Colonic mucosa (tissue), 4 donors: ENCODE measurements around the gene RPS29. TPM values are rescaled to one million over a fixed set of nuclear protein-coding genes. Genes with fewer than 3 reads are reported as not detected.

ENCODE experiments used
- DNase-seq: peaks from one replicate; pipeline ENCODE4 v3.0.0-alpha.2; 2020
- H3K27ac ChIP-seq: fragments of 200-600 bp; one replicate; pipeline ENCODE4 v1.8.0; 2021
- H3K27me3 ChIP-seq: fragments of 200-600 bp; one replicate; pipeline ENCODE4 v1.8.0; 2021
- H3K36me3 ChIP-seq: fragments of 200-600 bp; one replicate; pipeline ENCODE4 v1.8.0; 2021
- H3K4me1 ChIP-seq: fragments of 200-600 bp; one replicate; pipeline ENCODE4 v1.8.0; 2021; ENCODE audit warnings: mild to moderate bottlenecking
- H3K4me3 ChIP-seq: fragments of 200-600 bp; one replicate; pipeline ENCODE4 v1.8.0; 2021
- H3K9ac ChIP-seq, 2 donors: one replicate each; pipeline ENCODE4 v1.7.0; 2013; ENCODE audit warnings: control low read depth in 2 of 2, low read depth in 2 of 2, low read length in 2 of 2
- H3K9me3 ChIP-seq: fragments of 200-600 bp; one replicate; pipeline ENCODE4 v1.8.0; 2021
- intact Hi-C: fragments of 100-400 bp; cut with DNase I; formaldehyde crosslinking; loops from one replicate; pipeline ENCODE4 v1.14.1; 2022
- total RNA-seq, 2 donors: library from RNA; stranded (reverse); fragmentation: NEBNext Ultra II Directional in 1 of 2; extraction: Animal tissue kit (Norgen Biotek cat#: 25700) in 1 of 2; gene quantifications; one replicate each; pipeline ENCODE4 v1.2.1, GENCODE V29; 2021
- TF ChIP-seq, protein P1 (sequence below): fragments of 200-600 bp; IDR thresholded peaks from one replicate; pipeline ENCODE4 v1.8.0; 2022; ENCODE audit warnings: antibody characterized with exemption, mild to moderate bottlenecking
- donor health status: healthy.
- donor health status: DM: no; HTN: no; CAD: no.
- donor health status: DM: no; HTN: no; CAD: no.

Gene RPS29
- total RNA-seq, 2 donors from 2014 or later = 1,421 to 1,478 TPM

DNA sequence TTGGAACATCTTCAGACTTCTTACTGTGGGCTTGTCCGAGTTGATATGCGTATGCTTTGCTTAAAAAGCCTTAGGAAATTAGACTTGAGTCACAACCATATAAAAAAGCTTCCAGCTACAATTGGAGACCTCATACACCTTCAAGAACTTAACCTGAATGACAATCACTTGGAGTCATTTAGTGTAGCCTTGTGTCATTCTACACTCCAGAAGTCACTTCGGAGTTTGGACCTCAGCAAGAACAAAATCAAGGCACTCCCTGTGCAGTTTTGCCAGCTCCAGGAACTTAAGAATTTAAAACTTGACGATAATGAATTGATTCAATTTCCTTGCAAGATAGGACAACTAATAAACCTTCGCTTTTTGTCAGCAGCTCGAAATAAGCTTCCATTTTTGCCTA, 21.4 kb upstream of the RPS29 start:
- no peak overlapping the region for H3K9ac ChIP-seq
- DNase-seq = no peak
- H3K9me3 ChIP-seq = no peaks in the 10 kb centered on the region
- no peaks in the 10 kb centered on the region for H3K4me1 ChIP-seq
- no peak overlapping the region for H3K4me3 ChIP-seq
- no peaks in the 10 kb centered on the region for H3K36me3 ChIP-seq
- H3K27me3 ChIP-seq = no peaks in the 10 kb centered on the region
- intact Hi-C loops = no loop called here
- TF ChIP-seq, protein P1, sequence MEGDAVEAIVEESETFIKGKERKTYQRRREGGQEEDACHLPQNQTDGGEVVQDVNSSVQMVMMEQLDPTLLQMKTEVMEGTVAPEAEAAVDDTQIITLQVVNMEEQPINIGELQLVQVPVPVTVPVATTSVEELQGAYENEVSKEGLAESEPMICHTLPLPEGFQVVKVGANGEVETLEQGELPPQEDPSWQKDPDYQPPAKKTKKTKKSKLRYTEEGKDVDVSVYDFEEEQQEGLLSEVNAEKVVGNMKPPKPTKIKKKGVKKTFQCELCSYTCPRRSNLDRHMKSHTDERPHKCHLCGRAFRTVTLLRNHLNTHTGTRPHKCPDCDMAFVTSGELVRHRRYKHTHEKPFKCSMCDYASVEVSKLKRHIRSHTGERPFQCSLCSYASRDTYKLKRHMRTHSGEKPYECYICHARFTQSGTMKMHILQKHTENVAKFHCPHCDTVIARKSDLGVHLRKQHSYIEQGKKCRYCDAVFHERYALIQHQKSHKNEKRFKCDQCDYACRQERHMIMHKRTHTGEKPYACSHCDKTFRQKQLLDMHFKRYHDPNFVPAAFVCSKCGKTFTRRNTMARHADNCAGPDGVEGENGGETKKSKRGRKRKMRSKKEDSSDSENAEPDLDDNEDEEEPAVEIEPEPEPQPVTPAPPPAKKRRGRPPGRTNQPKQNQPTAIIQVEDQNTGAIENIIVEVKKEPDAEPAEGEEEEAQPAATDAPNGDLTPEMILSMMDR = no peak
- H3K27ac ChIP-seq = peak overlapping the region; percentile 8

DNA sequence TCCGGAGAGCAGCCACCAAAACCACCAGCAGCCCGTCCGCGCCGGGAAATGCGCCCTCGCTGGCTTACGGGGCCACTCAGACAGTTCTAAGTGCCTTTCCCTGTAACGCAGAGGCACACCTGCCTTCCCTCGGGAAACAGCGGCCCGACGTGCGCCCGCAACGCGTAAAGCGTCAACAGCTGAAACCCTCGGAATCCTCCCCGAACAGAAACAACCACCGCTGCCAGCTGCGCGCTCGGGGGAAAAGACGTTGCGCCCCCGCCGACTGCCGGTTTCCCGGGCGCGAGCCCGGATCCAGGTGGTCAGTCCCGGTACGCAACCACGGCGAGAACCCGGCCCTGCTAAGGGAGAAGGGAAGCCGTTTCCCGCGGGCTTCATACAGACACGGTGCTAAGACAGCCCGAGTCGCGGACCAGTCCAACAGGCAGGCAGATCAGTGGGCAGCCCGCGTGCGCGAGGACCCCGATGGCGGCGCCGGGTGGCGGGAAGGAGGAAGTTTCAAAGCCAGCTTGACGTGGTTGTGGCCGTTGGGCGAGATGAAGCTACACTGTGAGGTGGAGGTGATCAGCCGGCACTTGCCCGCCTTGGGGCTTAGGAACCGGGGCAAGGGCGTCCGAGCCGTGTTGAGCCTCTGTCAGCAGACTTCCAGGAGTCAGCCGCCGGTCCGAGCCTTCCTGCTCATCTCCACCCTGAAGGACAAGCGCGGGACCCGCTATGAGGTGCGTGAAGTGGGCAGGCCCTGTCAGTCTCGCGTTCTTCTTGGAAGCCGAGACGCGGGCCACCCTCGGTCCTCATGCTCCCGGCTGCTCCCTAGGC, 12.5 kb upstream of the RPS29 start, which contains the start of gene LRR1:
Gene LRR1, plus strand, starts transcription at position 456 of the 816 bp plus-strand sequence. Its CDS starts 81 bp downstream, at position 537.
- peak; percentile 91 for DNase-seq
- TF ChIP-seq, protein P1 = no peak
- H3K9ac ChIP-seq = peak within 1 kb of the TSS; percentile 88 to 97
- peak within 1 kb of the TSS; percentile 77 for H3K4me3 ChIP-seq
- H3K9me3 ChIP-seq = no peaks in the 10 kb centered on the region
- no peaks in the 10 kb centered on the region for H3K4me1 ChIP-seq
- intact Hi-C loops = no loop called here
- peak within 1 kb of the TSS; percentile 97 for H3K27ac ChIP-seq
- no peaks in the 10 kb centered on the region for H3K36me3 ChIP-seq
- H3K27me3 ChIP-seq = no peaks in the 10 kb centered on the region

DNA sequence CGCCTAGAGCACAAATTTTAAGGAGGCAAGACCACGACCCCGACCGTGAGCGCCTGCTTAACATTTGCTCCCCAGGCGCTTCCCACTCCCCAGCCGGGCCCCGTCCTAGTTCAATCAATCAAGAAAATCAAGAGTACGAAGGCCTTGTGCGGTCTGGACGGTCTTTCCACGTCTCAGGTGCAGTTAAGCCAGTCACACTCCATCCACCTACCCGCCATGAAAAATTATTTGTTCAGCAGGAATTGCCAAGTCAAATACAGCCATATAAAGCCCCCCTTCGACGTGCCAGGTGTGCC, 12.0 kb upstream of the RPS29 start:
- DNase-seq = peak; percentile 53
- no peaks in the 10 kb centered on the region for H3K36me3 ChIP-seq
- H3K4me3 ChIP-seq = peak overlapping the region; percentile 77
- intact Hi-C loops = no loop called here
- H3K9ac ChIP-seq = peak overlapping the region; percentile 88 to 97
- H3K4me1 ChIP-seq = no peaks in the 10 kb centered on the region
- no peaks in the 10 kb centered on the region for H3K27me3 ChIP-seq
- TF ChIP-seq, protein P1 = no peak
- H3K9me3 ChIP-seq = no peaks in the 10 kb centered on the region
- peak overlapping the region; percentile 97 for H3K27ac ChIP-seq

DNA sequence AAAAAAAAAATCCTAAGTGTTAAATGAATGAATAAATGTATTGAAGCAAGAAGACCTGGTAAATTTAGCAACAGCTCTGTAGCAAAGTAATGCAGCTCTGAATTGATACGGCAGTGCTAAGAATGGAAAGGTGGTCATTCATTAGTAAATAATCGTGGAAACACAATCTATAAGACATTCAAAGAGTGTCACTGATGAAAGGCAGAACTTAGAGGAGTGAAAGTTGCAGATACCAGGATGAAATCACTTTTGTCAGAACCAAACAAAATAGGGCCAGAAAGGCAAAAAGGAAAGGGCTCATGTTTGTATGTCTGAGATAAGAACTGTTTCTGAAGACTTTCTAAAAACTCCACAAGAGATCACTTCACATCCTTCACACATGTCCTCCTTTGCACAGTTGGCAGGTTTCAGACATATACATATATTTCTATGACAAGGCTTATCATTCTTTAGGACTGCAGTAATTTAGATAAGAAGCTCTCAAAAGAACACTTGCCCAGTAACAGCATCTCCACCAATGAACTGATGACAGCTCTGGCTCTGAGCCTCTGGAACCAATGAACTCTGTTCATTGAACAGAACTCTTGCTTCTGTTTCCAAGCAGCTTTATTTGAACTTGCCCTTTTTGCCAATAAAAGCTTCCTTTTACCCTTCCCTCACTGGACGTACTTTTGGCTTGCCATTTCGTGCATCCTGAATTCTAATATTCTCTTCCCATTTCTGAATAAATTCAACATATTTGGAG, 8.3 kb upstream of the RPS29 start:
- Histone ChIP-seq H3K36me3 (no peaks in the 10 kb centered on the region), H3K9me3 (no peaks in the 10 kb centered on the region), H3K4me3 (no peak overlapping the region), H3K27me3 (no peaks in the 10 kb centered on the region), H3K27ac (peak overlapping the region; percentile 97), H3K4me1 (no peaks in the 10 kb centered on the region), H3K9ac (peak overlapping the region in 1 of 2 donors; percentile 73)
- intact Hi-C loops = no loop called here
- DNase-seq = peak; percentile 81
- TF ChIP-seq, protein P1 = no peak

DNA sequence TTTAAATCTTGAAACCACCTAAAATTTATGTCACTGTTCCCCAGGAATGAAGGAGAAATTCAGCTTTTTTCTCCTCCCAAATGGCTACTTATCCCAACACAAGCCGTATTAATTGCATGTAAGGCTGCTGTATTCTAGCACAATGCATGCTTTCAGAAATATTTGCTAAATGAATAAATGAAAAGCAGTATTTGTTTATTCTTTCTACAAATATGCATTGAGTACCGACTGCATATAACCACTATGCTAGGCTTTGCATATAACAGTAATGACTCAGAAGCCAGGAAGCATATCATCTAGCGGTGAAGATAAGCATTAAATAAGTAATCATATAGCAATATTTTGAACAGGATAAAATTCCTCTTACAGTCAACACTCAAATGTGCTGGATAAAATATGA, 6.8 kb upstream of the RPS29 start:
- Histone ChIP-seq H3K9ac (no peak overlapping the region), H3K4me1 (no peaks in the 10 kb centered on the region), H3K36me3 (no peaks in the 10 kb centered on the region), H3K4me3 (no peak overlapping the region), H3K27ac (no peak overlapping the region), H3K27me3 (no peaks in the 10 kb centered on the region), H3K9me3 (no peaks in the 10 kb centered on the region)
- no peak for DNase-seq
- TF ChIP-seq, protein P1 = no peak
- intact Hi-C loops = no loop called here
